HepG2 (cell line): ENCODE measurements around the gene MTSS2. TPM values are rescaled to one million over a fixed set of nuclear protein-coding genes. Genes with fewer than 3 reads are reported as not detected.

Source experiments
- ATAC-seq: fragments of 200-7000 bp; cut with Tn5 transposase; 3 replicates; pipeline ENCODE4 v1.9.1; 2020; ENCODE audit warnings: mild to moderate bottlenecking, moderate library complexity
- BruUV-seq: library from RNA; stranded (reverse); fragments of 400-500 nt; replicated peaks from 2 replicates; lab custom pipeline; 2021; lab: Mats Ljungman, UMichigan
- CTCF ChIA-PET: fragments of 300-600 bp; formaldehyde crosslinking; extraction: SDS; loops from one replicate; lab custom pipeline; 2021; ENCODE audit warnings: low total read pairs, inconsistent platforms, low intra/inter-chr PET ratio; lab: Yijun Ruan, JAX
- POLR2A ChIA-PET: fragments of 350-600 bp; sonication (Branson Sonifier 250); formaldehyde crosslinking; loops from one replicate; lab custom pipeline; 2020; ENCODE audit warnings: antibody characterized with exemption, inconsistent platforms; lab: Yijun Ruan, JAX
- DNase-seq: peaks from one replicate; pipeline ENCODE4 v3.0.0-alpha.2; 2015; ENCODE audit warnings: low spot score
- FAIRE-seq: peaks from 3 replicates; lab custom pipeline; 2011; peaks lifted over from hg19 to GRCh38; lab: Jason Lieb, UNC
- H2AFZ ChIP-seq: one replicate; pipeline ENCODE4 v1.6.1; 2011; ENCODE audit warnings: low read length, inconsistent platforms
- H3K27ac ChIP-seq: fragments of 300-600 bp; 3 replicates; pipeline ENCODE4 v1.8.0; 2011; ENCODE audit warnings: mixed run types, mild to moderate bottlenecking, mixed read lengths, low read length, inconsistent platforms; ENCODE audit not compliant: insufficient read depth; ENCODE audit errors: extremely low read length
- H3K27me3 ChIP-seq, 2 experiments: fragments of 200-600 bp in 1 of 2; 2 replicates in 1 of 2; 3 replicates in 1 of 2; pipeline versions ENCODE4 v1.6.0 to v1.8.0; 2011; ENCODE audit warnings: low read length in 2 of 2, mild to moderate bottlenecking in 2 of 2, moderate library complexity in 2 of 2, inconsistent platforms in 1 of 2; ENCODE audit not compliant: insufficient read depth in 2 of 2, control insufficient read depth in 1 of 2
- H3K36me3 ChIP-seq, 2 experiments: fragments of 200-600 bp in 1 of 2; replicated peaks in 1 of 2; 2 replicates in 1 of 2; 3 replicates in 1 of 2; pipeline versions ENCODE4 v1.5.1 to v1.8.0; 2011; ENCODE audit warnings: low read length in 2 of 2, inconsistent platforms in 1 of 2; ENCODE audit not compliant: insufficient read depth in 2 of 2, control insufficient read depth in 1 of 2
- H3K4me1 ChIP-seq: 2 replicates; pipeline ENCODE4 v1.5.1; 2012; ENCODE audit warnings: low read length, inconsistent platforms; ENCODE audit not compliant: insufficient read depth
- H3K4me2 ChIP-seq: 2 replicates; pipeline ENCODE4 v1.6.0; 2011; ENCODE audit warnings: low read depth, low read length, inconsistent platforms
- H3K4me3 ChIP-seq, 3 experiments: fragments of 200-600 bp in 1 of 3; sonication (generic), shearing (Covaris generic) in 1 of 3; replicated peaks in 1 of 3; 2 replicates each; pipeline ENCODE4 v1.5.1; 2011 to 2016; ENCODE audit warnings: low read length in 3 of 3, inconsistent platforms in 2 of 3, low read depth in 2 of 3, mild to moderate bottlenecking in 2 of 3, control low read depth in 1 of 3, mixed read lengths in 1 of 3; ENCODE audit not compliant: insufficient read depth in 1 of 3
- H3K79me2 ChIP-seq: one replicate; pipeline ENCODE4 v1.6.1; 2011; ENCODE audit warnings: low read length, inconsistent platforms; ENCODE audit not compliant: insufficient read depth
- H3K9ac ChIP-seq: 2 replicates; pipeline ENCODE4 v1.6.0; 2011; ENCODE audit warnings: mild to moderate bottlenecking, low read depth, low read length, inconsistent platforms; ENCODE audit not compliant: insufficient read depth
- H3K9me3 ChIP-seq: 2 replicates; pipeline ENCODE4 v1.5.1; 2012; ENCODE audit warnings: mild to moderate bottlenecking, low read length
- H4K20me1 ChIP-seq: 2 replicates; pipeline ENCODE4 v1.6.0; 2011; ENCODE audit warnings: inconsistent platforms, mild to moderate bottlenecking, low read length, moderate library complexity; ENCODE audit not compliant: insufficient read depth
- AKAP8 ChIP-seq: sonication (generic); formaldehyde crosslinking; IDR thresholded peaks from 2 replicates; pipeline ENCODE4 v1.5.1; 2020; ENCODE audit warnings: mild to moderate bottlenecking, missing genetic modification reagents
- ARHGAP35 ChIP-seq: sonication (generic); formaldehyde crosslinking; IDR thresholded peaks from 2 replicates; pipeline ENCODE4 v1.9.0; 2022; ENCODE audit warnings: mild to moderate bottlenecking, inconsistent platforms, moderate library complexity, missing genetic modification reagents, borderline replicate concordance
- ARID2 ChIP-seq: sonication (generic); formaldehyde crosslinking; IDR thresholded peaks from 2 replicates; pipeline ENCODE4 v1.8.1; 2022; ENCODE audit warnings: mild to moderate bottlenecking, missing genetic modification reagents, borderline replicate concordance
- HNRNPL ChIP-seq: fragments of 200-400 bp; formaldehyde crosslinking; IDR thresholded peaks from 2 replicates; pipeline ENCODE4 v1.6.1; 2017; ENCODE audit warnings: mild to moderate bottlenecking, low read depth, low read length
- JUND ChIP-seq: sonication (generic); formaldehyde crosslinking; IDR thresholded peaks from 2 replicates; pipeline ENCODE4 v1.8.0; 2022; ENCODE audit warnings: mild to moderate bottlenecking, missing genetic modification reagents
- MTA1 ChIP-seq: sonication (generic); formaldehyde crosslinking; IDR thresholded peaks from 2 replicates; pipeline ENCODE4 v1.4.0; 2020; ENCODE audit warnings: missing genetic modification reagents, mild to moderate bottlenecking, borderline replicate concordance
- THAP11 ChIP-seq: IDR thresholded peaks from 2 replicates; pipeline ENCODE4 v1.6.1; 2016; ENCODE audit warnings: missing biosample characterization, missing genetic modification reagents
- ZNF101 ChIP-seq: sonication (generic); formaldehyde crosslinking; IDR thresholded peaks from 2 replicates; pipeline ENCODE4 v1.4.0; 2020; ENCODE audit warnings: mild to moderate bottlenecking, low read depth, missing genetic modification reagents, borderline replicate concordance
- ZNF33B ChIP-seq: sonication (generic); formaldehyde crosslinking; IDR thresholded peaks from 2 replicates; pipeline ENCODE4 v1.5.1; 2020; ENCODE audit warnings: mild to moderate bottlenecking, missing genetic modification reagents
- WGBS: methylation state at CpG from one replicate; pipeline ENCODE4 v1.1.6; 2017; ENCODE audit warnings: low lambda C conversion rate; 5-methylcytosine and 5-hydroxymethylcytosine counted together
- in situ Hi-C: cut with HindIII; loops from 2 replicates; pipeline ENCODE4 v1.10.0; 2017; ENCODE audit warnings: low pct_unique_long_range_greater_than_20kb; ENCODE audit not compliant: extremely low pct_ligation_motif_present
- intact Hi-C: fragments of 100-400 bp; cut with micrococcal nuclease; formaldehyde crosslinking; loops from one replicate; pipeline ENCODE4 v1.10.0; 2022; ENCODE audit not compliant: unreplicated experiment
- polyA plus RNA-seq, 8 experiments: library from polyadenylated mRNA; depleted of rRNA in 3 of 8; stranded (reverse) in 7 of 8; unstranded in 1 of 8; fragments of >200 nt; fragmentation: Illumina TruSeq in 4 of 8; extraction: Trizol in 4 of 8; gene quantifications; 2 replicates each; pipeline versions ENCODE4 v1.2.1 to v1.2.3, GENCODE V29; 2011 to 2016; ENCODE audit warnings: low read depth in 4 of 8, missing spikeins in 1 of 8, mixed read lengths in 1 of 8; ENCODE audit not compliant: insufficient read depth in 1 of 8
- total RNA-seq, 5 experiments: library from RNA; depleted of rRNA; stranded (reverse); fragments of >200 nt; fragmentation: Illumina TruSeq; extraction: Trizol; gene quantifications; 2 replicates each; pipeline ENCODE4 v1.2.3, GENCODE V29; 2016; ENCODE audit warnings: low read depth in 1 of 5
- TF ChIP-seq, protein P1 (sequence below): sonication (generic); formaldehyde crosslinking; IDR thresholded peaks from 2 replicates; pipeline ENCODE4 v1.4.0; 2020; ENCODE audit warnings: missing genetic modification reagents, borderline replicate concordance
- TF ChIP-seq, protein P2 (sequence below): sonication (generic); formaldehyde crosslinking; IDR thresholded peaks from 2 replicates; pipeline ENCODE4 v1.5.0; 2020; ENCODE audit warnings: missing genetic modification reagents, mild to moderate bottlenecking, borderline replicate concordance
- TF ChIP-seq, protein P3 (sequence below): sonication (generic); formaldehyde crosslinking; conservative IDR thresholded peaks from 2 replicates; pipeline ENCODE4 v1.8.1; 2023; ENCODE audit warnings: missing genetic modification reagents
- TF ChIP-seq, protein P4 (sequence below): sonication (generic); formaldehyde crosslinking; IDR thresholded peaks from 2 replicates; pipeline ENCODE4 v1.4.0; 2020; ENCODE audit warnings: missing genetic modification reagents, borderline replicate concordance

Gene MTSS2
- total and polyA plus RNA-seq, 2 of the 13 experiments (the other 11 are each of a cell fraction or from before 2014, with no cell fraction given), result 132 to 242 TPM

DNA sequence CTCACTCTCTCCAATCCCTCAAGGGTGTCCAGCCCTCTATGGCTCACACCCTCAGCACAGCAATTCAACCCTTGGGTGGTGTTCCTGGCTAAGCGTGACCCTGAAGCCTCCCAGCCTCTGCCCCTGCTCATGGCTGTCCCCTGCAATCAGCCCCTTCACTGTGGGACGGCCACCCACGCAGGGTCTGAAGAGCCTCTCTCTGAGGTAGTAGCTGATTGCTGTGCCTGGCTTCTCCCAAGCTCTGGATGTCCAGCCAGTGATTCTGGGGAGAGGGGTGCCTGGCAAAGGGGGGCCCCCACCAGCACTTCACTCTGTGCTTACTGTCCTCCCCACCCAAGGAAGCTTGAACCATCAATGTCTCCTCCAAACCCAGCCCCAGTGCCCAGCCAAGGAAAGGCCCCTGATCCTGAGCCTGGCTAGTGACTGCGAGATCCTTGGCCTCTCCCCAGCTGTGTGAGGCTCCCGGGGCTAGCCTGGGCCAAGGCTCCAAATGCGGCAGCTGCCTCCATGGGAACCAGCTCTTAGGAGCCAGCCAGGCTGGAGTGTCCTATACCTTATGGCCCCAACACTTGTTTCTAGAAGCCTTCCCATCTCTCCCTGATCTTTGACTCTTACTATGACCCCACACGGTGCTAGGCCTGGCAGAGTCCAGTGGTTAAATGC is 9.9 kb downstream of the MTSS2 start (continued):
- TF ChIP-seq HNRNPL, result 0 out of 2 replicates have a peak, but pooled peaks have one; percentile 33
- TF ChIP-seq MTA1 (CRISPR knock-in tag), result no peak

DNA sequence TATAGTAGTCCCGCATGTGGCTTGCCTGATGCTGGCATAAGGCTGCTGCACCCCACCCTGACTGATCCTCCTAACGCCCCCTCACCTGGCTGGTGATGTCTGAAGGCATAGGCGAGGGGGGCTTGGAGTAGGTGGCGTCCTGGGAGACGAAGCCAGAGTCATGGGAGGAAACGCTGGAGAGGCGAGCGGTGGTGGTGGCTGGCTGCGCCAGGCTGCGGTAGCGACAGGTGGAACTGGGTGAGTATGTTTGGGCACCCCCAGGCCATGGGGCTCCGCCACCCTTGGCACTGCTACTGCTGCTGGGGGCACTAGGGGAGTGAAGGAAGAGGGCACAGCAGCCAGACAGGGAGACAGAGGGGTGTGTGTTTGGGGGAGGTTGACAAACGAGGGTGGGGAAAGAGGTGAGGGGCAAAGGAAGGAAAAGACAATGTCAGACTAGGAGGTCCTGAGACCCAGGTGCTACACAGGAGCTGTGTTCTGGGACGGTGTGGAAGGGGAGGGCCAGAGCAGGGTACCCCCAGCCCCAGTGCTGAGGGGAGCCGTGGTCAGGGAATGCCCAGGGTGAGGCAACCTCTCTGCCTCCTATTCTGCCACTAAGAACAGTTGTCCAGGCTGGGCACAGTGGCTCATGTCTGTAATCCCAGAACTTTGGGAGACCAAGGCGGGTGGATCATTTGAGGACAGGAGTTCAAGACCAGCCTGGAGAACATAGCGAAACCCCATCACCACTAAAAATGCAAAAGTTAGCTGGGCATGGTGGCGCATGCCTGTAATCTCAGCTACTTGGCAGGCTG is 11.4 kb downstream of the MTSS2 start:
- no peak for DNase-seq
- Histone ChIP-seq H3K27ac (no peak overlapping the region), H3K4me2 (no peak overlapping the region), H3K36me3 (peaks cover 68 to 96% of the 10 kb centered on the region in 2 experiments), H3K4me1 (no peaks in the 10 kb centered on the region), H4K20me1 (peaks cover 5% of the 10 kb centered on the region; the same call in 1 of the 2 replicates), H3K79me2 (peaks cover 16% of the 10 kb centered on the region), H3K4me3 (no peak overlapping the region), H3K9ac (no peak overlapping the region), H2AFZ (no peak overlapping the region), H3K9me3 (no peaks in the 10 kb centered on the region), H3K27me3 (no peaks in the 10 kb centered on the region)
- ATAC-seq, result no peak
- ChIA-PET CTCF (no interaction called here), POLR2A (interaction anchor here (0.9 to 18.7 kb wide), 3 partner anchors 13 to 52 kb away, joined by 3 to 536 read pairs (median 3); no protein-coding TSS in a partner anchor)
- WGBS, result 97% methylated on average over 18 of the region's 18 CpGs
- intact Hi-C loops (no loop called here), in situ Hi-C loops (no loop called here)
- FAIRE-seq, result no peak
- no TSS peak for BruUV-seq
- TF ChIP-seq, protein P1, sequence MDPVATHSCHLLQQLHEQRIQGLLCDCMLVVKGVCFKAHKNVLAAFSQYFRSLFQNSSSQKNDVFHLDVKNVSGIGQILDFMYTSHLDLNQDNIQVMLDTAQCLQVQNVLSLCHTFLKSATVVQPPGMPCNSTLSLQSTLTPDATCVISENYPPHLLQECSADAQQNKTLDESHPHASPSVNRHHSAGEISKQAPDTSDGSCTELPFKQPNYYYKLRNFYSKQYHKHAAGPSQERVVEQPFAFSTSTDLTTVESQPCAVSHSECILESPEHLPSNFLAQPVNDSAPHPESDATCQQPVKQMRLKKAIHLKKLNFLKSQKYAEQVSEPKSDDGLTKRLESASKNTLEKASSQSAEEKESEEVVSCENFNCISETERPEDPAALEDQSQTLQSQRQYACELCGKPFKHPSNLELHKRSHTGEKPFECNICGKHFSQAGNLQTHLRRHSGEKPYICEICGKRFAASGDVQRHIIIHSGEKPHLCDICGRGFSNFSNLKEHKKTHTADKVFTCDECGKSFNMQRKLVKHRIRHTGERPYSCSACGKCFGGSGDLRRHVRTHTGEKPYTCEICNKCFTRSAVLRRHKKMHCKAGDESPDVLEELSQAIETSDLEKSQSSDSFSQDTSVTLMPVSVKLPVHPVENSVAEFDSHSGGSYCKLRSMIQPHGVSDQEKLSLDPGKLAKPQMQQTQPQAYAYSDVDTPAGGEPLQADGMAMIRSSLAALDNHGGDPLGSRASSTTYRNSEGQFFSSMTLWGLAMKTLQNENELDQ (CRISPR knock-in tag), result no peak
- TF ChIP-seq ARID2 (CRISPR knock-in tag), result no peak
- TF ChIP-seq AKAP8 (CRISPR knock-in tag), result 0 out of 2 replicates have a peak, but pooled peaks have one; percentile 55
- TF ChIP-seq ZNF101 (CRISPR knock-in tag), result no peak
- no peak for TF ChIP-seq ARHGAP35
- TF ChIP-seq, protein P2, sequence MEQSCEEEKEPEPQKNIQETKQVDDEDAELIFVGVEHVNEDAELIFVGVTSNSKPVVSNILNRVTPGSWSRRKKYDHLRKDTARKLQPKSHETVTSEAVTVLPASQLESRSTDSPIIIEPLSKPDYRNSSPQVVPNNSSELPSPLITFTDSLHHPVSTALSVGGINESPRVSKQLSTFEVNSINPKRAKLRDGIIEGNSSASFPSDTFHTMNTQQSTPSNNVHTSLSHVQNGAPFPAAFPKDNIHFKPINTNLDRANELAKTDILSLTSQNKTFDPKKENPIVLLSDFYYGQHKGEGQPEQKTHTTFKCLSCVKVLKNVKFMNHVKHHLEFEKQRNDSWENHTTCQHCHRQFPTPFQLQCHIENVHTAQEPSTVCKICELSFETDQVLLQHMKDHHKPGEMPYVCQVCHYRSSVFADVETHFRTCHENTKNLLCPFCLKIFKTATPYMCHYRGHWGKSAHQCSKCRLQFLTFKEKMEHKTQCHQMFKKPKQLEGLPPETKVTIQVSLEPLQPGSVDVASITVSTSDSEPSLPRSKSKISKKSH (CRISPR knock-in tag), result 0 out of 2 replicates have a peak, but pooled peaks have one; percentile 25
- TF ChIP-seq, protein P3, sequence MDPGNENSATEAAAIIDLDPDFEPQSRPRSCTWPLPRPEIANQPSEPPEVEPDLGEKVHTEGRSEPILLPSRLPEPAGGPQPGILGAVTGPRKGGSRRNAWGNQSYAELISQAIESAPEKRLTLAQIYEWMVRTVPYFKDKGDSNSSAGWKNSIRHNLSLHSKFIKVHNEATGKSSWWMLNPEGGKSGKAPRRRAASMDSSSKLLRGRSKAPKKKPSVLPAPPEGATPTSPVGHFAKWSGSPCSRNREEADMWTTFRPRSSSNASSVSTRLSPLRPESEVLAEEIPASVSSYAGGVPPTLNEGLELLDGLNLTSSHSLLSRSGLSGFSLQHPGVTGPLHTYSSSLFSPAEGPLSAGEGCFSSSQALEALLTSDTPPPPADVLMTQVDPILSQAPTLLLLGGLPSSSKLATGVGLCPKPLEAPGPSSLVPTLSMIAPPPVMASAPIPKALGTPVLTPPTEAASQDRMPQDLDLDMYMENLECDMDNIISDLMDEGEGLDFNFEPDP (CRISPR knock-in tag), result no peak
- no peak for TF ChIP-seq ZNF33B (CRISPR knock-in tag)
- TF ChIP-seq, protein P4, sequence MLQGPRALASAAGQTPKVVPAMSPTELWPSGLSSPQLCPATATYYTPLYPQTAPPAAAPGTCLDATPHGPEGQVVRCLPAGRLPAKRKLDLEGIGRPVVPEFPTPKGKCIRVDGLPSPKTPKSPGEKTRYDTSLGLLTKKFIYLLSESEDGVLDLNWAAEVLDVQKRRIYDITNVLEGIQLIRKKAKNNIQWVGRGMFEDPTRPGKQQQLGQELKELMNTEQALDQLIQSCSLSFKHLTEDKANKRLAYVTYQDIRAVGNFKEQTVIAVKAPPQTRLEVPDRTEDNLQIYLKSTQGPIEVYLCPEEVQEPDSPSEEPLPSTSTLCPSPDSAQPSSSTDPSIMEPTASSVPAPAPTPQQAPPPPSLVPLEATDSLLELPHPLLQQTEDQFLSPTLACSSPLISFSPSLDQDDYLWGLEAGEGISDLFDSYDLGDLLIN (CRISPR knock-in tag), result no peak
- no peak for TF ChIP-seq THAP11
- no peak for TF ChIP-seq JUND (CRISPR knock-in tag)
